HG03139 (cell line): ENCODE results near the gene BLOC1S3.

Source experiments
- ATAC-seq: cut with Tn5 transposase; IDR thresholded peaks from one replicate; pipeline ENCODE4 v1.9.1; 2021; ENCODE audit not compliant: unreplicated experiment

Gene BLOC1S3

GRCh38 chr19:45145270-45146189, 33.1 kb upstream of the BLOC1S3 start:
- no peak for ATAC-seq

- no peak for ATAC-seq
Measured at GRCh38 chr19:45146251-45146650, 32.3 kb upstream of the BLOC1S3 start.

- ATAC-seq, result no peak
Measured at GRCh38 chr19:45146741-45147205, 31.8 kb upstream of the BLOC1S3 start.

GRCh38 chr19:45147835-45148676, 30.5 kb upstream of the BLOC1S3 start:
- no peak for ATAC-seq

- no peak for ATAC-seq
Measured at GRCh38 chr19:45149129-45149528, 29.5 kb upstream of the BLOC1S3 start.

- ATAC-seq, result no peak
Measured at GRCh38 chr19:45150180-45150579, 28.4 kb upstream of the BLOC1S3 start.

GRCh38 chr19:45150751-45151281, 27.8 kb upstream of the BLOC1S3 start:
- ATAC-seq, result no peak

- no peak for ATAC-seq
Measured at GRCh38 chr19:45151320-45151719, 27.3 kb upstream of the BLOC1S3 start.

- no peak for ATAC-seq
Measured at GRCh38 chr19:45151821-45152503, 26.6 kb upstream of the BLOC1S3 start.

- no peak for ATAC-seq
Measured at GRCh38 chr19:45152504-45153338, 25.9 kb upstream of the BLOC1S3 start.

- ATAC-seq, result no peak
Measured at GRCh38 chr19:45153339-45154063, 25.1 kb upstream of the BLOC1S3 start.

- no peak for ATAC-seq
Measured at GRCh38 chr19:45154064-45154827, 24.3 kb upstream of the BLOC1S3 start.

GRCh38 chr19:45156011-45156630, 22.5 kb upstream of the BLOC1S3 start:
- ATAC-seq, result no peak

- ATAC-seq, result no peak
Measured at GRCh38 chr19:45156751-45157150, 21.8 kb upstream of the BLOC1S3 start.

GRCh38 chr19:45158503-45159209, 19.9 kb upstream of the BLOC1S3 start:
- ATAC-seq, result no peak

GRCh38 chr19:45159210-45159970, 19.2 kb upstream of the BLOC1S3 start:
- no peak for ATAC-seq

- ATAC-seq, result no peak
Measured at GRCh38 chr19:45159971-45160324, 18.6 kb upstream of the BLOC1S3 start.
